ENCODE data around the gene CSF2. TPM values are rescaled to one million over a fixed set of nuclear protein-coding genes. Genes with fewer than 3 reads are reported as not detected.
A peak's percentile ranks its signal among the peaks of the same experiment; 100 is the strongest.

Gene CSF2
- total RNA-seq, 3 donors from 2014 or later (not counting 1 experiment from before 2014, with no cell fraction given) = 0.65 to 1.2 (median 0.82) TPM

DNA sequence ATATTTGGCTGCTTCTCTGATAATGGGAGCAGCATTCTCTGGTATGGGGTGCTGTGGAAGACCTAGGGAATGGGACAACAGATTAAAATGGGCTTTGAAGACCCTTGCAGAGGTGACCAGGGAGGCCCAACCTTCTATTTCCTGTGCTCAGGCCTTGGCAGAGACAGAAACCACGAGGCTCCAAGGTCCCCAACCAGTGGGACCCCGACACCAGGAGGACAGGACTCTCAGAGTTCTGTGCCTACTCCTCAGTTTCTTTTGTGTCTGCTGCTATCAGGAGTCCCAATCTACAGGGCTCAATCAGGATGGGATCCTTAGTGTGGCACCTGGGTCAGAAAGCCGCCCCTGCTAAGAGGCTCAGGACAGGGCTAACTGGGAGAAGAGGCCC lies 29.3 kb downstream of the CSF2 start:
- Mint-ChIP-seq H3K36me3 (no peaks in the 10 kb centered on the region), H3K27me3 (ENCODE audit: low read depth in 2 of 2) (no peaks in the 10 kb centered on the region), H3K27ac (peak overlapping the region; percentile 92 to 94), H3K4me1 (peaks cover 74% of the 10 kb centered on the region in 2 donors), H3K4me3 (peak overlapping the region; percentile 71), H3K9me3 (no peaks in the 10 kb centered on the region)
- Histone ChIP-seq H3K9me3 (ENCODE audit: control insufficient read depth, insufficient read depth, low read length) (no peaks in the 10 kb centered on the region), H3K27me3 (ENCODE audit: control insufficient read depth, insufficient read depth, low read length) (no peaks in the 10 kb centered on the region), H3K4me3 (ENCODE audit: low read length) (no peak overlapping the region), H3K4me1 (ENCODE audit: control insufficient read depth, insufficient read depth, low read length) (peaks cover 70% of the 10 kb centered on the region), H3K36me3 (ENCODE audit: control insufficient read depth, insufficient read depth, low read length) (no peaks in the 10 kb centered on the region), H3K27ac (ENCODE audit: low read length) (peak overlapping the region; percentile 94)
- DNase-seq (no peak), ATAC-seq (no peak)
- whole genome bisulfite sequencing (ENCODE audit: insufficient coverage) = 39% methylated on average over 3 of the region's 3 CpGs
- TF ChIP-seq, protein P1, sequence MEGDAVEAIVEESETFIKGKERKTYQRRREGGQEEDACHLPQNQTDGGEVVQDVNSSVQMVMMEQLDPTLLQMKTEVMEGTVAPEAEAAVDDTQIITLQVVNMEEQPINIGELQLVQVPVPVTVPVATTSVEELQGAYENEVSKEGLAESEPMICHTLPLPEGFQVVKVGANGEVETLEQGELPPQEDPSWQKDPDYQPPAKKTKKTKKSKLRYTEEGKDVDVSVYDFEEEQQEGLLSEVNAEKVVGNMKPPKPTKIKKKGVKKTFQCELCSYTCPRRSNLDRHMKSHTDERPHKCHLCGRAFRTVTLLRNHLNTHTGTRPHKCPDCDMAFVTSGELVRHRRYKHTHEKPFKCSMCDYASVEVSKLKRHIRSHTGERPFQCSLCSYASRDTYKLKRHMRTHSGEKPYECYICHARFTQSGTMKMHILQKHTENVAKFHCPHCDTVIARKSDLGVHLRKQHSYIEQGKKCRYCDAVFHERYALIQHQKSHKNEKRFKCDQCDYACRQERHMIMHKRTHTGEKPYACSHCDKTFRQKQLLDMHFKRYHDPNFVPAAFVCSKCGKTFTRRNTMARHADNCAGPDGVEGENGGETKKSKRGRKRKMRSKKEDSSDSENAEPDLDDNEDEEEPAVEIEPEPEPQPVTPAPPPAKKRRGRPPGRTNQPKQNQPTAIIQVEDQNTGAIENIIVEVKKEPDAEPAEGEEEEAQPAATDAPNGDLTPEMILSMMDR (IDR thresholded peaks at IDR 0.05) = no peak
- intact Hi-C loops (cut with micrococcal nuclease) = loop anchor here (1.0 to 10.0 kb wide), 4 partner anchors 32 to 818 kb away; partner anchors contain the start of gene IL3

DNA sequence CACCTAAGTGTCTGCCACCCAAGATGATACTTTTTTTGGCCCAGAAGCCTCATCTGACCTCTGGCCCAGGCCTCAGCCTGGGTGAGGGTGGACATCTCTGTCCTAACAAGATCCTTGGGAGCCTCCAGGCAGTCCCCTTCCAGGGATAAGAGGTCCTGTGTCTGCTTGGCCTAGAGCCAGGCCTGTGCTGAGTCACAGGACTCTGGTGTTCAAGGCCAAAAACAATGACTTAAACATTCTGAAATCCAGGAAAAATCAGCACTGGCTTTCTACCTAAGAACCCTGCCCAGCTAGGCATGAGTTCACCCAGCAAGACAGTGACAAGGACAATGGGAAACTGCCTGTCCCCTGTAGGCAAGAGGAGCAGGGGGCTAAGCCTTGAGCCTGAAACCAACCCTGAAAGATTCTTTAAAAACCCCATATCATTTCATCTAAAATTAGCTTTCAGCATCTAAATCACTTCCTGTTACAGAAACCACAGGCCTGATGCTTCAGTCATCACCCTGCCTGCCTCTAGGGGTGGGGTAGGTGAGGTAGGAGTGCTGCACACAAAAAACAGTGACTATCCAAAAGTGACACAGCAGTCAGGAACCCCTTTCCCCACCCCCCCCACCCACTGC lies 29.9 kb downstream of the CSF2 start:
- TF ChIP-seq, protein P1 (IDR thresholded peaks at IDR 0.05) = no peak
- intact Hi-C loops (cut with micrococcal nuclease) = loop anchor here (1.0 to 10.0 kb wide), 4 partner anchors 31 to 819 kb away; partner anchors contain the start of gene IL3
- peaks cover 66% of the 10 kb centered on the region for H3K4me1 ChIP-seq (ENCODE audit: control insufficient read depth, insufficient read depth, low read length)
- H3K27ac ChIP-seq (ENCODE audit: low read length) = peak overlapping the region; percentile 94
- H3K4me3 ChIP-seq (ENCODE audit: low read length) = no peak overlapping the region
- no peaks in the 10 kb centered on the region for H3K36me3 ChIP-seq (ENCODE audit: control insufficient read depth, insufficient read depth, low read length)
- Mint-ChIP-seq H3K9me3 (no peaks in the 10 kb centered on the region), H3K27ac (peak overlapping the region; percentile 92 to 94), H3K4me3 (peak overlapping the region; percentile 71), H3K27me3 (ENCODE audit: low read depth in 2 of 2) (no peaks in the 10 kb centered on the region), H3K36me3 (no peaks in the 10 kb centered on the region), H3K4me1 (peaks cover 71 to 74% of the 10 kb centered on the region in 2 donors)
- H3K9me3 ChIP-seq (ENCODE audit: control insufficient read depth, insufficient read depth, low read length) = no peaks in the 10 kb centered on the region
- ATAC-seq (peak; percentile 65 to 88 (median 75)), DNase-seq (peak; percentile 69 to 85)
- no peaks in the 10 kb centered on the region for H3K27me3 ChIP-seq (ENCODE audit: control insufficient read depth, insufficient read depth, low read length)

DNA sequence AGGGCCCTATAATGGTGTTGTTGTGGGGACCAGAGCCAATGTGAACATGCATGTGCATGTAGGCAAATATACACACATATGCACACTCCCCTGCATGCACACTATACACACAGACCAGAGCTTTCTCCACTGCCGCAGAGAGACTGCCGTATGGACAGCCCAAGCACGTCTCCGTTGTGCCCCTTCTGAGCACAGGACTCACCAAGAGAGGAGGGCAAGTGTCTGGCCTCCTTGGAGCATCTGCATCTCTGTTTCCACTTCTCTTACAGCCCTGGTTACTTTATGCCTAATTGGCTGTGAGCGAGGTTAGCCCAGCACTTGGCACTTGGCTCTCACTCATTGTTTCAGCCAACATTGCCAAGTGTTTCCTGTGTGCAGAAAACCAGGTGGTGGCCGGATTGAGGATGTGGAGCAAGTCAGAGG lies 30.4 kb downstream of the CSF2 start:
- WGBS (ENCODE audit: insufficient coverage) = 8% methylated on average over 6 of the region's 6 CpGs
- Histone ChIP-seq H3K27me3 (ENCODE audit: control insufficient read depth, insufficient read depth, low read length) (no peaks in the 10 kb centered on the region), H3K27ac (ENCODE audit: low read length) (peak overlapping the region; percentile 77), H3K9me3 (ENCODE audit: control insufficient read depth, insufficient read depth, low read length) (no peaks in the 10 kb centered on the region), H3K4me1 (ENCODE audit: control insufficient read depth, insufficient read depth, low read length) (peaks cover 64% of the 10 kb centered on the region), H3K4me3 (ENCODE audit: low read length) (no peak overlapping the region), H3K36me3 (ENCODE audit: control insufficient read depth, insufficient read depth, low read length) (no peaks in the 10 kb centered on the region)
- Mint-ChIP-seq H3K4me1 (peaks cover 66 to 69% of the 10 kb centered on the region in 2 donors), H3K27me3 (ENCODE audit: low read depth in 2 of 2) (no peaks in the 10 kb centered on the region), H3K4me3 (peak overlapping the region; percentile 71), H3K9me3 (no peaks in the 10 kb centered on the region), H3K27ac (peak overlapping the region; percentile 92 to 94), H3K36me3 (no peaks in the 10 kb centered on the region)
- no peak for DNase-seq
- no peak for ATAC-seq
- TF ChIP-seq, protein P1 (IDR thresholded peaks at IDR 0.05) = no peak
- intact Hi-C loops (cut with micrococcal nuclease) = loop anchor here (1.0 to 10.0 kb wide), 4 partner anchors 31 to 819 kb away; partner anchors contain the start of gene IL3

All from natural killer cell (primary cell).